Esophagus squamous epithelium (tissue), 5 donors: ENCODE measurements around the gene SGK1. TPM values are rescaled to one million over a fixed set of nuclear protein-coding genes. Genes with fewer than 3 reads are reported as not detected.

Source experiments
- DNase-seq: peaks from one replicate; lab custom pipeline; 2025; lab: John Stamatoyannopoulos, UW
- H3K27ac ChIP-seq, 4 donors: fragments of 200-600 bp; sonication (generic); one replicate each; pipeline ENCODE4 v1.5.1; 2016 to 2019; ENCODE audit warnings: mild to moderate bottlenecking in 1 of 4
- H3K27me3 ChIP-seq, 4 donors: fragments of 200-600 bp; sonication (generic); 1 replicate in 3 of 4; 2 replicates in 1 of 4; pipeline versions ENCODE4 v1.5.1 to v1.6.0; 2017 to 2021; ENCODE audit warnings: antibody characterized with exemption in 1 of 4
- H3K36me3 ChIP-seq, 3 donors: fragments of 200-600 bp; sonication (generic); one replicate each; pipeline ENCODE4 v1.5.1; 2016 to 2019
- H3K4me1 ChIP-seq, 3 donors: fragments of 200-600 bp; sonication (generic); one replicate each; pipeline ENCODE4 v1.5.1; 2017 to 2019
- H3K4me3 ChIP-seq, 4 donors: fragments of 200-600 bp; sonication (generic); 1 replicate in 3 of 4; 2 replicates in 1 of 4; pipeline ENCODE4 v1.5.1; 2016 to 2019; ENCODE audit warnings: mild to moderate bottlenecking in 2 of 4, moderate library complexity in 1 of 4
- H3K9me3 ChIP-seq, 3 donors: fragments of 200-600 bp; sonication (generic); one replicate each; pipeline ENCODE4 v1.5.1; 2016 to 2019
- CTCF ChIP-seq, 6 experiments: fragments of 450-650 bp in 4 of 6; fragments of 200-600 bp in 2 of 6; sonication (generic) in 2 of 6; IDR thresholded peaks; one replicate each; pipeline ENCODE4 v1.5.1; 2016 to 2019; ENCODE audit warnings: antibody characterized with exemption in 6 of 6, mild to moderate bottlenecking in 4 of 6, moderate library complexity in 4 of 6
- POLR2A ChIP-seq, 4 donors: fragments of 450-650 bp; IDR thresholded peaks; one replicate each; pipeline ENCODE4 v1.6.1; 2017; ENCODE audit warnings: antibody characterized with exemption in 4 of 4, mild to moderate bottlenecking in 4 of 4, moderate library complexity in 3 of 4
- WGBS, 2 donors: methylation state at CpG; one replicate each; pipeline ENCODE4 v1.1.5; 2018; 5-methylcytosine and 5-hydroxymethylcytosine counted together
- intact Hi-C: fragments of 100-400 bp; cut with DNase I; formaldehyde crosslinking; loops from one replicate; pipeline ENCODE4 v1.15.0; 2022
- total RNA-seq, 4 donors: library from RNA; depleted of rRNA; stranded (reverse); fragments of >200 nt; gene quantifications; one replicate each; pipeline ENCODE4 v1.1.0, GENCODE V29; 2016
- donor health status: DM: yes; HTN: yes; CAD: no.

Gene SGK1
- total RNA-seq, 4 donors from 2014 or later: 93.8 to 170 (median 154) TPM

GRCh38 chr6:134314006-134314821 is 3.7 kb downstream of the SGK1 start:
- TF ChIP-seq CTCF (IDR thresholded peaks at IDR 0.05): no peak
- TF ChIP-seq POLR2A (IDR thresholded peaks at IDR 0.05): no peak
- Histone ChIP-seq H3K27me3 (peaks cover 0 to 9% (median 0%) of the 10 kb centered on the region in 4 donors), H3K27ac (no peak overlapping the region), H3K9me3 (no peaks in the 10 kb centered on the region), H3K36me3 (no peaks in the 10 kb centered on the region), H3K4me3 (no peak overlapping the region), H3K4me1 (peaks cover 3 to 37% (median 4%) of the 10 kb centered on the region in 3 donors)
- intact Hi-C loops: no loop called here
- 83 to 85% methylated on average over 4 of the region's 4 CpGs for WGBS, 2 donors
- no peak for DNase-seq

GRCh38 chr6:134312038-134312660 is 5.8 kb downstream of the SGK1 start:
- Histone ChIP-seq H3K36me3 (no peaks in the 10 kb centered on the region), H3K4me3 (no peak overlapping the region), H3K9me3 (no peaks in the 10 kb centered on the region), H3K27me3 (peaks cover 0 to 1% (median 0%) of the 10 kb centered on the region in 4 donors), H3K4me1 (peaks cover 0 to 20% (median 4%) of the 10 kb centered on the region in 3 donors), H3K27ac (no peak overlapping the region)
- intact Hi-C loops: no loop called here
- no peak for DNase-seq
- 85 to 91% methylated on average over 7 of the region's 7 CpGs for WGBS, 2 donors
- TF ChIP-seq POLR2A (IDR thresholded peaks at IDR 0.05) (no peak), CTCF (IDR thresholded peaks at IDR 0.05) (no peak)

GRCh38 chr6:134310817-134311216 is 7.1 kb downstream of the SGK1 start:
- H3K36me3 ChIP-seq: no peaks in the 10 kb centered on the region
- H3K9me3 ChIP-seq: no peaks in the 10 kb centered on the region
- intact Hi-C loops: no loop called here
- no peaks in the 10 kb centered on the region for H3K27me3 ChIP-seq
- peak overlapping the region in 2 of 4 donors; percentile 29 to 34 for H3K27ac ChIP-seq
- 33 to 54% methylated on average over 2 of the region's 2 CpGs for whole genome bisulfite sequencing, 2 donors
- peaks cover 0 to 16% (median 4%) of the 10 kb centered on the region in 3 donors for H3K4me1 ChIP-seq
- no peak for DNase-seq
- H3K4me3 ChIP-seq: no peak overlapping the region
- TF ChIP-seq CTCF (IDR thresholded peaks at IDR 0.05) (no peak), POLR2A (IDR thresholded peaks at IDR 0.05) (no peak)

GRCh38 chr6:134309983-134310605 is 7.8 kb downstream of the SGK1 start:
- H3K9me3 ChIP-seq: no peaks in the 10 kb centered on the region
- no peak for DNase-seq
- H3K36me3 ChIP-seq: no peaks in the 10 kb centered on the region
- 80 to 83% methylated on average over 5 of the region's 5 CpGs for WGBS, 2 donors
- peaks cover 0 to 16% (median 4%) of the 10 kb centered on the region in 3 donors for H3K4me1 ChIP-seq
- peak overlapping the region in 1 of 4 donors; percentile 34 for H3K27ac ChIP-seq
- H3K27me3 ChIP-seq: no peaks in the 10 kb centered on the region
- H3K4me3 ChIP-seq: no peak overlapping the region
- intact Hi-C loops: no loop called here
- TF ChIP-seq POLR2A (IDR thresholded peaks at IDR 0.05) (no peak), CTCF (IDR thresholded peaks at IDR 0.05) (no peak)
